ENCODE measurements around the gene TAOK1.
"Not testable (repeated sequence)": the region's sequence is repeated elsewhere in the genome, so short reads cannot be mapped to it uniquely, and the experiment has no call there.

Gene TAOK1

DNA sequence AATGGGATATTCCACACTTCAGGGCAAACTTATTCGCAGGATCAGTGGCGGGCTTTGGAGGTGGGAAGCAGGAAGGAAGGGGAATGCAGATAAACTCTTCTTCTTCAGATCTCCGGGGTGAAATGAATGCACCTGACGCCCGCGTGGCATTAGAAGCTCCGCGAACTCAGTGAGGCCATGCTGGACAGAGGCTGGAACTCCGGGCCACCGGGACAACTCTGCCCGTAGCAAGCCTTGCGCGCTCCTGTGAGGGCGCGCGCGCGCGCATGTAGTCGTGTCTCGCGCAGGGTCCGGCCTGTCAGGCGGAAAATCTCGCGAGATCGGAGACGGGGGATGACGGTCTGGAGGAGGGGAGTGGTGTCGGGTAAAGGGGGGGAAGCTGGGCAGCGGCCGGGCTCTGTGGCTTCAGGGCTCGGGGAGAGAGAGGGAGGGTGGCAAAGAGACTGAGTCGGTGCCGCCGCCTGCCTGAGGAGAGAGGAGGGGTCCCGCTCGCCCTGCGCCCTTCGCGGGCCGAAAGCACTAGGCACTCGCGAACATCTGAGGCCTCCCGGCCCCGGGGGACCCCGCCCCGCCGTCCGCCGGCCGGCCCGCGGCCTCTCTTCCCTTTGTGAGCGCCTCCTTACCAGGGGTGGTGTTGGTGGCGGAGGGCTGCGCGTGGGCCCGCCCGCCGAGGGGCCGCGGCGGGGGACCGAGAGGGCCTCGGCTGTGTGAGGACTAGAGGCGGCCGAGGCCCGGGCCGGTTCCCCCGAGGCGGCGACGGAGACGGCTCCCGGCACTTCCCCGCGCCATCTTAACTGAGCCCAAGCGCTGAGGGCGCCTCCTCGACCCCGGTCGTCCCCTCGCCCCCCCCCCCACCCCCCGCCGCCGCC is at the start of gene TAOK1:
TAOK1 (plus strand) TSS at position 382 of the 869 bp plus-strand sequence. CDS start 61,186 bp downstream, outside the sequence.
- DNase-seq (ENCODE audit: low spot score), result peak; percentile 98

DNA sequence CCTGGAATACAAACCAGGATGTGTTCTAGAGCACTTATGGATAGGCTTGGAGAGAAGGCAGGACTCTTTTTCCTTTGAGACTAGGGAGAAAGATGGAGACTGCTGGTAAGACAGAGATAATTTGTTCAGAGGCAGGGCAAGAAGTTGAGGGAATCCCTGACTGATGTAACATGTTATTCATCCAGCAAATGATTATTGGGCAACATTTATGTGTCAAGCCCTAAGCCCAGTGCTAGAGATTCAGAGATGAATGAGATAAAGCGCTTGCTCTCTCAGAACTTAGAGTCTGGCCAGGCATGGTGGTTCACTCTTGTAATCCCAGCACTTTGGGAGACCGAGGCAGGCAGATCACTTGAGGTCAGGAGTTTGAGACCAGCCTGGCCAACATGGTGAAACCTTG is 48.4 kb upstream of the TAOK1 start:
- DNase-seq (ENCODE audit: low spot score), result no peak

GRCh38 chr17:29342158-29342765 is 47.9 kb upstream of the TAOK1 start:
- no peak for DNase-seq (ENCODE audit: low spot score)

- no peak for DNase-seq (ENCODE audit: low spot score)
Observed at GRCh38 chr17:29344201-29344856, 45.8 kb upstream of the TAOK1 start.

GRCh38 chr17:29345066-29345465 is 45.1 kb upstream of the TAOK1 start:
- no peak for DNase-seq (ENCODE audit: low spot score)

DNA sequence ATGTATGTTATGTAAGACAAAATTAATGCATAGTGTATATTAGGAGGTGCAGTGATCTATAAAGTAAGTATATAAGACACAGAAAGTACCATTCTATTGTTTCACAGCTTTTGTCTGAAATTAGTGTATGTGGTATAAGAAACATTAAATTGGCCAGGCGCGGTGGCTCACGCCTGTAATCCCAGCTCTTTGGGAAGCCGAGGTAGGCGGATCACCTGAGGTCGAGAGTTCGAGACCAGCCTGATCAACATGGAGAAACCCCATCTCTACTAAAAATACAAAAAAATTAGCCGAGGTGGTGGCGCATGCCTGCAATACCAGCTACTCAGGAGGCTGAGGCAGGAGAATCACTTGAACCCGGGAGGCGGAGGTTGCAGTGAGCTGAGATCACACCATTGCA is 44.7 kb upstream of the TAOK1 start:
- not testable (repeated sequence) for DNase-seq (ENCODE audit: low spot score)

DNA sequence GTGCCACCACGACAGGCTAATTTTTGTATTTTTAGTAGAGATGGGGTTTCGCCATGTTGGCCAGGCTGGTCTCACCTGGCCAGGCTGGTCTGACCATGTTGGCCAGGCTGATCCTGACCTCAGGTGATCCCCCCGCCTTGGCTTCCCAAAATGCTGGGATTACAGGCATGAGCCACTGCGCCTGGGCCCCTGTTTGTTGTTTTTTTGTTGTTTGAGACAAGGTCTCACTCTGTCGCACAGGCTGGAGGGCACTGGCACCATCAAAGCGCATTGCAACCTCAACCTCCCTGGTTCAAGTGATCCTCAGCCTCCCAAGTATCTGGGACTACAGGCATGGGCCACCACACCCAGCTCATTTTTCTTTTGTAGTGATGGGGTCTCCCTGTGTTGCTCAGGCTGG is 43.7 kb upstream of the TAOK1 start:
- no peak for DNase-seq (ENCODE audit: low spot score)

DNA sequence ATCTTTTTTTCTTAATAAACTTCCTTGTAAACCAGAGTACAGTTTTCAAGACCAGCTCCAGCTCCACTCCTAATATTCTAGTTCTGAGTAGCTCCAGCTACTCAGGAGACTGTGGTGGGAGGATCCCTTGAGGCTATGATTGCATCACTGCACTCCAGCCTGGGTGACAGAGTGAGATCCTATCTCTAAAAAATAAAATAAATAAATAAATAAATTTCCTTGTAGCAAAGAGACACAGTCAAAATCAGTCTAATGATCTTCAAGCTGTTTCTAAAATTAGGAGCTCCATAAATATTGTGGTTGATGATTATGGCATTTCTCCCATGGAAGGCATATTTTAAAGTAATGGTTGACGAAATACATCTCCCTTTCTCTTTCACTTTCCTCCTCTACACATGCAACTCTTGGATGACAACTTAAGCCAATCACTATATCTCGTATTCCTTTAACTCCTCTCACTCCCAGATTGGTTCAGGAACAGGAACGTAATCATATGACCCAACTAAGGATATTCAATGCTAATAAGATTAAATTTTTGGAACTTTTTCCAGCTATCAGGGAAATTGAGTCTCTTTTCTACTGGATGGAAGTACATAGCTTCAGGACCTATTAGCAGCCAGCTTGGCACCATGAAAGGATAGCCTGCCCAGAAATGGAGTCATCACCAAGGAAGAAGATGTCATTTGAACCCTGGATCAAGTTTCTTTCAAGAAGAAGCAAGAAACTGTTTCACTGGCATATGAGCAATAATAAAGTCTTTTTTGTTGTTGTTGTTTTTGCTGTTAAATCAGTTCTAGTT is 42.1 kb upstream of the TAOK1 start:
- DNase-seq (ENCODE audit: low spot score), result peak; percentile 41

- DNase-seq (ENCODE audit: low spot score), result no peak
Observed at GRCh38 chr17:29349409-29349808, 40.8 kb upstream of the TAOK1 start.

DNA sequence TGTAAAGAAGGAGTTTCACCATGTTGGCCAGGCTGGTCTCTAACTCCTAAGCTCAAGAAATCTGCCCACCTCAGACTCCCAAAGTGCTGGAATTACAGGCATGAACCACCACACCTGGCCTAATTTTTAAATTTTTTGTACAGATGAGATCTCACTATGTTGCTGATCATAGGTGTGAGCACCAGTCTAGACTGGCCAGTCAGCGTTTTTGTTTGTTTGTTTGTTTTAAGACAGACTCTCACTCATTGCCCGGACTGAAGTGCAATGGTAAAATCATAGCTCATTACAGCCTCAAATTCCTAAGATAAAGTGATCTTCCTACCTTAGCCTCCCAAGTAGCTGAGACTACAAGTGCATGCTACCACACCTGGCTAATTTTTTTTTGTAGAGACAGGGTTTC is 38.0 kb upstream of the TAOK1 start:
- no peak for DNase-seq (ENCODE audit: low spot score)

- DNase-seq (ENCODE audit: low spot score), result no peak
Observed at GRCh38 chr17:29357232-29357631, 32.9 kb upstream of the TAOK1 start.

- DNase-seq (ENCODE audit: low spot score), result no peak
Observed at GRCh38 chr17:29357821-29358232, 32.3 kb upstream of the TAOK1 start.

GRCh38 chr17:29358416-29358815 is 31.7 kb upstream of the TAOK1 start:
- no peak for DNase-seq (ENCODE audit: low spot score)

- DNase-seq (ENCODE audit: low spot score), result no peak
Observed at GRCh38 chr17:29359777-29360176, 30.4 kb upstream of the TAOK1 start.

DNA sequence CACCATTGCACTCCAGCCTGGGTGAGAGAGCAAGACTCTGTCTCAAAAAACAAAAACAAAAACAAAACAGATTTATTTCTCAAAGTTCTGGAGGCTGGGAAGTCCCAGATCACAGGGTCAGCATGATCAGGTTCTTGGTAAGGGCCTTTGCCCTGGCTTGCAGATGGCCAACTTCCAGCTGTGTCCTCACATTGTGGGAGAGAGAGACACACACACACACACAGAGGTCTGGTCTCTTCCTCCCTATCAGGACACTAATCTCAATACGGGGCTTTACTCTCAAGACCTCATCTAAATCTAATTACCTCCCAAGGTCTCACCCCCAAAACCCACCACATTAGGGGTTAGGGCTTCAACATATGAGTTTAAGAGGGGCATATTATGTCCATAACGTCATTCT is 26.4 kb upstream of the TAOK1 start:
- no peak for DNase-seq (ENCODE audit: low spot score)

- DNase-seq (ENCODE audit: low spot score), result no peak
Observed at GRCh38 chr17:29364691-29365090, 25.5 kb upstream of the TAOK1 start.

DNA sequence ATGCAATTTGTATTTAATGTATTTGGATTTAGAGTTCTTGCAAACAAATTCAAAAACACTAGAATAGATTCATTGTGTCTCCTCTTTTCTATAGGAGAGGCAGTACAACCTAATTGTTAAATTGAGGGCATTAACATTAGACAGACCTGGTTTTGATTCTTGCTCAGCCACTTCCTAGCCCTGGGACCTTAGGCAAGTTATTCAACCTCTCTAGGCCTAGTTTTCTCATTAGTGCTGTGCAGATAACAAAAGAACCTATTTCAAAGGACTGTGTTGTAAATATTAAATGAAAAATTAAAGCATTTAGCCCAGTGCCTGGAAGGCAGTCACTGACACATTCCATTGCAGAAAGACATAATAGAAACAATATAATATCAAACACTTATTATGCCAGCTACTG is 22.0 kb upstream of the TAOK1 start:
- no peak for DNase-seq (ENCODE audit: low spot score)

- DNase-seq (ENCODE audit: low spot score), result peak; percentile 48
Observed at GRCh38 chr17:29368926-29369325, 21.2 kb upstream of the TAOK1 start.

- peak; percentile 69 for DNase-seq (ENCODE audit: low spot score)
Observed at GRCh38 chr17:29369831-29370735, 20.1 kb upstream of the TAOK1 start.

DNA sequence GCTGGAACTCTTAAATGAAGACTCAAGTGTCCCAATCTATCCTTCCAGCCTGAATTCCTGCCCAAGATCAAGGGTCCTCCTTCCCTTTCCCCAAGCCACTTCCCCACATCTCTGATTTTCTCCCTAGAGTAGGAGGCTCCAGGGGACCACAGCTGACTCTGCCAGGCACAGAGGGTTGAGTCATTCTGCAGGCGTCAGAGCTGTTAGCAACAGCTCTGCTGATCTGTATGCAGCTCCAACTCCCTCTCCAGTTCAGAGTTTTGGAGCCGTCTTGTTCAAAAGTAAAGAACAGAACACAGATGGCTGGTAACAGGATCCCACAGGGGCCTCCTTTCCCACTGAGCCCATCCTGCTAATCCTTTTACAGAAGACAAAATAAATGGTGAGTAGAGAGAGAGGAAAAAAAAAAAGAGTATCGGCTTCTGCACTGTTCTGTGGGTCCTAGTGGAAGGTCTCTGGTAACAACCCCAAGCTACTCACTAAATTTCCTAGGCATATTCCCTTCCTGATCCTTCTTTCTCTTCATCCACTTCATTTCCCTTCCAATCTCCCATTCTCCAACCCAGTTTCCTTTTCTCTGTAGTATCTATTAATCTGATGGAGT is 13.4 kb upstream of the TAOK1 start:
- peak; percentile 83 for DNase-seq (ENCODE audit: low spot score)

- no peak for DNase-seq (ENCODE audit: low spot score)
Observed at GRCh38 chr17:29378500-29378899, 11.7 kb upstream of the TAOK1 start.
